Measurements from ENCODE around the gene ACOX3. TPM values are rescaled to one million over a fixed set of nuclear protein-coding genes. Genes with fewer than 3 reads are reported as not detected.

Gene ACOX3
- total and polyA plus RNA-seq, 9 of the 15 experiments (the other 6 are each of a cell fraction or from before 2014, with no cell fraction given), result 0.68 to 7.3 (median 3.7) TPM

- DNase-seq (ENCODE audit: extremely low read depth in 1 of 4, low spot score in 3 of 4) (no peak), FAIRE-seq (no peak), ATAC-seq (no peak; the same call in 2 of the 3 replicates)
- CTCF ChIA-PET (ENCODE audit: low intra/inter-chr PET ratio), result no interaction called here
- intact Hi-C loops (cut with micrococcal nuclease) (no loop called here), in situ Hi-C loops (cut with MboI) (no loop called here)
- H3K9me3 ChIP-seq (replicated peaks; ENCODE audit: control insufficient read depth, insufficient read depth, low read depth, low read length), result no peaks in the 10 kb centered on the region
- WGBS (ENCODE audit: insufficient coverage, low coverage, missing lambda C conversion rate), result 28% methylated on average over 44 of the region's 49 CpGs
- no peaks in the 10 kb centered on the region for H4K20me1 ChIP-seq (replicated peaks; ENCODE audit: control insufficient read depth, insufficient read depth, low read length)
- H3K4me1 ChIP-seq (replicated peaks in 1 of 2; ENCODE audit: control insufficient read depth in 2 of 2, insufficient read depth in 2 of 2, low read length in 2 of 2), result peaks cover 0 to 20% of the 10 kb centered on the region in 2 experiments; a peak in 2 of 5 replicates
- no peak overlapping the region for H3K4me3 ChIP-seq
- BruUV-seq (replicated peaks), result no TSS peak
- H3K9me1 ChIP-seq (ENCODE audit: control insufficient read depth, insufficient read depth, low read length), result no peaks in the 10 kb centered on the region
- no peak overlapping the region for H2AFZ ChIP-seq (ENCODE audit: low read depth, low read length)
- H3K9ac ChIP-seq (ENCODE audit: insufficient read depth in 1 of 2, low read depth in 2 of 2, low read length in 2 of 2), result no peak overlapping the region; a peak in 1 of 4 replicates
- H3K27me3 ChIP-seq (ENCODE audit: control insufficient read depth in 2 of 2, insufficient read depth in 2 of 2, low read length in 2 of 2), result peaks cover 2 to 69% of the 10 kb centered on the region in 2 experiments; a peak in 3 of 5 replicates
- H3K4me2 ChIP-seq (ENCODE audit: insufficient read depth, low read length), result no peak overlapping the region
- POLR2A ChIA-PET, result interaction anchor here (0.7 to 1.8 kb wide), 3 partner anchors 13 to 33 kb away, joined by 3 to 4 read pairs (median 4); no protein-coding TSS in a partner anchor
- H3K36me3 ChIP-seq (ENCODE audit: control insufficient read depth, insufficient read depth, low read length), result no peaks in the 10 kb centered on the region
- H3K27ac ChIP-seq (ENCODE audit: extremely low read depth, low read depth, low read length), result no peak overlapping the region
- no peaks in the 10 kb centered on the region for H3K79me2 ChIP-seq (ENCODE audit: control insufficient read depth, insufficient read depth, low read length)
- TF ChIP-seq FOXP4 (CRISPR knock-in tag; IDR thresholded peaks at IDR 0.05; ENCODE audit: borderline replicate concordance) (no peak), ZNF707 (CRISPR knock-in tag; conservative IDR thresholded peaks at IDR 0.05) (no peak), ZNF609 (CRISPR knock-in tag; IDR thresholded peaks at IDR 0.05; ENCODE audit: borderline replicate concordance) (no peak), DIDO1 (tag; IDR thresholded peaks at IDR 0.05; ENCODE audit: low read depth) (no peak), POLR2A (conservative IDR thresholded peaks at IDR 0.05) (no peak), ZBTB7A (IDR thresholded peaks at IDR 0.05; ENCODE audit: borderline replicate concordance, control insufficient read depth, low read depth, low read length) (no peak), TSHZ1 (CRISPR knock-in tag; IDR thresholded peaks at IDR 0.05) (no peak), ZNF780A (CRISPR knock-in tag; IDR thresholded peaks at IDR 0.05) (no peak), PRPF4 (IDR thresholded peaks at IDR 0.05; ENCODE audit: insufficient read depth, low read depth, low read length, poor library complexity, severe bottlenecking) (no peak)
These were observed 65.5 kb downstream of the ACOX3 start for GRCh38 chr4:8374851-8375649.

Data from K562 (cell line).